Sigmoid colon (tissue), 3 donors: ENCODE results near the gene TEX19.

Experiments
- POLR2A ChIP-seq, 2 donors: fragments of 450-650 bp; IDR thresholded peaks; one replicate each; pipeline ENCODE4 v1.6.1; 2016; ENCODE audit warnings: antibody characterized with exemption in 2 of 2, mild to moderate bottlenecking in 2 of 2, moderate library complexity in 2 of 2
- TF ChIP-seq, protein P1 (sequence below), 4 experiments: fragments of 450-650 bp in 3 of 4; fragments of 200-600 bp in 1 of 4; IDR thresholded peaks; one replicate each; pipeline ENCODE4 v1.5.1; 2016 to 2019; ENCODE audit warnings: antibody characterized with exemption in 4 of 4, mild to moderate bottlenecking in 3 of 4, moderate library complexity in 2 of 4

DNA sequence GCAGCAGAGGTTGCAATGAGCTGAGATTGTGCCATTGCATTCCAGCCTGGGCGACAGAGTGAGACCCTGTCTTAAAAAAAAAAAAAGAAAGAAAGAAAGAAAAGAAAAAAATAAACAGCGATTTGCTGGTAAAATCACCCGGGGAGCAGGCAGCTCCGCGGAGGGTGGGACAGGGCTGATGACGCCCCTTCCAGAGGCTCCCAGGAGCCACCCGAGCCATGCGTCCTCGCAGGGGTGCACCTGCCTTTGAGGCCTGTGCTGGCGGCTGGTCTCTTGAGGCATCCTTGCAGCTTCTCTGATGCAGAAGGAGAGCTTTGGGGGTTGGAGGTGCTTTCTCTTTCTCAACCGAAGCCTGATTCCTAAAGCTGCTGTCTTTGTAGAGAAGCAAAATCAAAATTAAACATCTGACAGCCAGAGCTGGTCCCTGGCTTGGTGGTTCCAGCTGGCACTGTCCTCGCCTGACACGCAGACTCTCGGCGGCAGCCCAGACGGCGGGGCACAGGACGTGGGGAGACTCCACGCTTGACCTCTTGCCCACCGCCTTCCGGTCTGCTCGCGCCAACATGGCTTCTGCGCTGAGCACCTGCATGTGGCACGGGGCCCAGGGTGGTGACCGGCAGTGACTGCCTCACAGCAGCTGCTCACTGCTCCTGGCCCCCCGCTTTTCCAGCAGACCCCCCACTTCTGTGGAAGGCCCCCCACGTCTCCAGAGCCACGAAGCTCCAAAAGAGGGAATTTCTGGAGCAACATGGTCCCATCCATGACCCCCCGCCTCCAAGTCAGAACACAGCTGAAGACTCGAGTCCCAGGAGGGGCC is 19.1 kb downstream of the TEX19 start:
- no peak for TF ChIP-seq POLR2A (IDR thresholded peaks at IDR 0.05)
- TF ChIP-seq, protein P1, sequence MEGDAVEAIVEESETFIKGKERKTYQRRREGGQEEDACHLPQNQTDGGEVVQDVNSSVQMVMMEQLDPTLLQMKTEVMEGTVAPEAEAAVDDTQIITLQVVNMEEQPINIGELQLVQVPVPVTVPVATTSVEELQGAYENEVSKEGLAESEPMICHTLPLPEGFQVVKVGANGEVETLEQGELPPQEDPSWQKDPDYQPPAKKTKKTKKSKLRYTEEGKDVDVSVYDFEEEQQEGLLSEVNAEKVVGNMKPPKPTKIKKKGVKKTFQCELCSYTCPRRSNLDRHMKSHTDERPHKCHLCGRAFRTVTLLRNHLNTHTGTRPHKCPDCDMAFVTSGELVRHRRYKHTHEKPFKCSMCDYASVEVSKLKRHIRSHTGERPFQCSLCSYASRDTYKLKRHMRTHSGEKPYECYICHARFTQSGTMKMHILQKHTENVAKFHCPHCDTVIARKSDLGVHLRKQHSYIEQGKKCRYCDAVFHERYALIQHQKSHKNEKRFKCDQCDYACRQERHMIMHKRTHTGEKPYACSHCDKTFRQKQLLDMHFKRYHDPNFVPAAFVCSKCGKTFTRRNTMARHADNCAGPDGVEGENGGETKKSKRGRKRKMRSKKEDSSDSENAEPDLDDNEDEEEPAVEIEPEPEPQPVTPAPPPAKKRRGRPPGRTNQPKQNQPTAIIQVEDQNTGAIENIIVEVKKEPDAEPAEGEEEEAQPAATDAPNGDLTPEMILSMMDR (IDR thresholded peaks at IDR 0.05), result no peak
